ENCODE data around the gene MRPL55. TPM values are rescaled to one million over a fixed set of nuclear protein-coding genes. Genes with fewer than 3 reads are reported as not detected.

The MRPL55 gene
- total RNA-seq, 1 donor, result 44.4 TPM

DNA sequence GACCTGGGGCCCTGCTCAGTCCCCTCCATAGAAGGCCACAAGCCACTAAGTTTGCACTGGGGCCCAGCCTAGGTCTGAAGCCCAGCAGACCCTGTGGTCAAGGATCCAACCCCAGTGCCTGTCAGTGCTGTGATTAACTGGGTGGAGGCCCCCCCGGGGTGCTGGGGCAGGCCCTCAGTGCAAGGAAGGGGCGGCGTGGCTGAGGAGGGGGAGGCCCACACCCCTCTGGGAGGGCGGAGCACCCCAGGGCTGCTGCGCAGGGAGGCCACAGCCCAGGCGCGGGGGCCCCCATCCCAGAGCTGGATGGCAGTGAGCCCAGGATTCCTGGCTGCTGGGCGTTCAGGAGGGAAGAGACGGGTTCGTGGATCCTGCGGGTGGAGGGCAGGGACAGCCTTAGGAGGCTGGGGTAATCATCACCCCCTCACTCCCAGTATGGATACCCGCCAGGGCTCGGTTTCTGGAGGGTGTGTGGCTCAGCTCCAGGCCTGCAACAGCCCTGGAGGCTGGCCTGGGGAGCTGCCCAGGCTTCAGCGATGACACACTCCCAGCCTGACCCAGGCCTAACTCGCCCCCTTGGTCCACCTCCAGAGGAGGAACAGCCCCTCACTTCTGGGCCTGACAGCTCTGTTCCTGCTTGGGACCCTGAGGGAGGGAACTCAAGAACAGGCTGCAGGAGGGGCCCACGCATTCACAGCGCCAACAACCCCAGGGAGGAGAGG lies 41.5 kb upstream of the MRPL55 start:
- H3K27me3 ChIP-seq (ENCODE audit: insufficient read depth, low read length), result no peaks in the 10 kb centered on the region
- no peak overlapping the region for H3K4me3 ChIP-seq (ENCODE audit: low read length)
- H3K9me3 ChIP-seq (ENCODE audit: low read depth, low read length), result no peaks in the 10 kb centered on the region
- no peaks in the 10 kb centered on the region for H3K4me1 ChIP-seq (ENCODE audit: insufficient read depth, low read length)

DNA sequence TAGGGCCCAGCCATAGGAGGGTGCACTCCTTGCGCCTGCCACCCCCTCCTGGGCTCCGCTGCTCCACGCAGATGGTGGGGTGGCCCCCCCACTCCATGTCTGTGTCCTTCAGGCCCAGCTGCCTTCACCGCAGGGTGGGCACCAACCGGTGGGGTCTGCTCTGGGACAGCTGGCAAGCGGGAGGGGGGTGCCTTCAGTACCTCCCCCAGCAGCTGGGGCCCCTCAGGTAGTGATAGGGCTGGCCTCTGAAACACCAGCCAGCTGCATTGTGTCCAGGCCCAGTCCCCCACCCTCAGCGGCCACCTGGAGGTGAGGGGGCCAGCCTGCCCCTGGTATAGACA lies 41.0 kb upstream of the MRPL55 start:
- Histone ChIP-seq H3K4me1 (ENCODE audit: insufficient read depth, low read length) (no peaks in the 10 kb centered on the region), H3K27me3 (ENCODE audit: insufficient read depth, low read length) (no peaks in the 10 kb centered on the region), H3K4me3 (ENCODE audit: low read length) (no peak overlapping the region), H3K9me3 (ENCODE audit: low read depth, low read length) (no peaks in the 10 kb centered on the region)

GRCh38 chr1:228149406-228150119 lies 40.5 kb upstream of the MRPL55 start, which contains the start of gene GJC2:
Gene GJC2, plus strand, starts transcription at chr1:228149930. Its CDS starts 7,829 bp downstream, at chr1:228157759.
- H3K9me3 ChIP-seq (ENCODE audit: low read depth, low read length), result no peaks in the 10 kb centered on the region
- peaks cover under 1% of the 10 kb centered on the region for H3K4me1 ChIP-seq (ENCODE audit: insufficient read depth, low read length)
- no peaks in the 10 kb centered on the region for H3K27me3 ChIP-seq (ENCODE audit: insufficient read depth, low read length)
- H3K4me3 ChIP-seq (ENCODE audit: low read length), result no peak within 1 kb of the TSS

GRCh38 chr1:228148935-228149405 lies 39.9 kb upstream of the MRPL55 start:
- H3K9me3 ChIP-seq (ENCODE audit: low read depth, low read length), result no peaks in the 10 kb centered on the region
- H3K4me3 ChIP-seq (ENCODE audit: low read length), result no peak overlapping the region
- H3K27me3 ChIP-seq (ENCODE audit: insufficient read depth, low read length), result no peaks in the 10 kb centered on the region

GRCh38 chr1:228148196-228148861 lies 39.2 kb upstream of the MRPL55 start:
- Histone ChIP-seq H3K4me1 (ENCODE audit: insufficient read depth, low read length) (peaks cover 12% of the 10 kb centered on the region), H3K27me3 (ENCODE audit: insufficient read depth, low read length) (no peaks in the 10 kb centered on the region), H3K4me3 (ENCODE audit: low read length) (no peak overlapping the region)

More at GRCh38 chr1:228148935-228149405, 39.9 kb upstream of the MRPL55 start:
- peaks cover 7% of the 10 kb centered on the region for H3K4me1 ChIP-seq (ENCODE audit: insufficient read depth, low read length)

GRCh38 chr1:228147768-228148167 lies 38.7 kb upstream of the MRPL55 start:
- H3K27me3 ChIP-seq (ENCODE audit: insufficient read depth, low read length), result no peaks in the 10 kb centered on the region
- no peak overlapping the region for H3K4me3 ChIP-seq (ENCODE audit: low read length)
- peaks cover 17% of the 10 kb centered on the region for H3K4me1 ChIP-seq (ENCODE audit: insufficient read depth, low read length)
- no peaks in the 10 kb centered on the region for H3K9me3 ChIP-seq (ENCODE audit: low read depth, low read length)

More at GRCh38 chr1:228148196-228148861, 39.2 kb upstream of the MRPL55 start:
- no peaks in the 10 kb centered on the region for H3K9me3 ChIP-seq (ENCODE audit: low read depth, low read length)

DNA sequence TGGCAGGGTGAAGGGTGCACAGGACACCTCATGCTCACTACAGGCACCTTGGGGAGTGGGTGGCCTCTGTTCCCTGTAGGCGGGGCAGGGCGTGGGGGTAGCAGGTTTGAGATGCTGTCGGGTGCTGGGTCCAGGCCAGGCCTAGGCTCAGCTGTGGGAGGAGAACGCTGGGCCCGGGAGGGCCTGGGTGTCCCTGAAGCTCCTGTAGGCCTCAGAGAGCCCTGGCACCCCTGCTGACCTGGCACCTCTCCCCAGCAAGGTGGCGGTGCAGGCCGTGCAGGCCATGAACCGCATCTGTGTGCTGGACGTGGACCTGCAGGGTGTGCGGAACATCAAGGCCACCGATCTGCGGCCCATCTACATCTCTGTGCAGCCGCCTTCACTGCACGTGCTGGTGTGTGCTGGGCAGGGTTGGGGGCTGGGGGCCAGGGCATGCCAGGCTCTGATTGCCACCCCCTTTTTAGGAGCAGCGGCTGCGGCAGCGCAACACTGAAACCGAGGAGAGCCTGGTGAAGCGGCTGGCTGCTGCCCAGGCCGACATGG lies 38.1 kb upstream of the MRPL55 start:
- no peaks in the 10 kb centered on the region for H3K9me3 ChIP-seq (ENCODE audit: low read depth, low read length)
- H3K4me3 ChIP-seq (ENCODE audit: low read length), result no peak overlapping the region
- no peaks in the 10 kb centered on the region for H3K27me3 ChIP-seq (ENCODE audit: insufficient read depth, low read length)
- H3K4me1 ChIP-seq (ENCODE audit: insufficient read depth, low read length), result peaks cover 22% of the 10 kb centered on the region

DNA sequence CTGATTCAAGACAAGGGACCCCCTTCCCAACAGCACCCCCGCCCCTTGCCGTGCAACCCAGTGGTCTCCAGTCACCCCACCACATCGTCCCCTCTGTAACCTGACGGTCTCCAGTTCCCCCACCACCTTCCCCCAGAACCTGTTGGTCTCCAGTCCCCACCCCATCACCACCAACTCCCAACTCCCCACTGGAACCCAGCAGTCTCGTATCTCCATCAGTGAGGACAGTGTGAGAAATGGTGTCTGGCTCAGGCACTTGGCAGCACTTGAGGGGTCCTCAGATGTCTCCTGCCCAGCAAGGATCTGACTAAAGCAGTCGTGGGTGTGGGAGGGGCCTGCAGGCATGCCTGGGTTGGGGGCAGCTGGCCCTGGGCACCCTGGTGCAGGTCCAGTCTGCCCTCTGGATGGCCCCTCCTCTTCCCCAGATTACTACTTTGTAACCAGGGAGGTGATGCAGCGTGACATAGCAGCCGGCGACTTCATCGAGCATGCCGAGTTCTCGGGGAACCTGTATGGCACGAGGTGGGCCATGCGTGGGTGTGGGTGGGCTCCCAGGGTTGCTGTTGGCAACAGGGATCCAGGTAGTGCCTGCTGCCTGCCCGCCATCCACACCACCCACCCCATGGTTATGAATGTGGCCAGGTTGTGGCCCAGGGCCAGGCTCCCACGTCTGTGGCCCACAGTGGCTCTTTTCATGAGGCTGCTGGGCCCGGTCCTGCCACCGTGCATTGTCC lies 37.5 kb upstream of the MRPL55 start:
- Histone ChIP-seq H3K27me3 (ENCODE audit: insufficient read depth, low read length) (no peaks in the 10 kb centered on the region), H3K4me3 (ENCODE audit: low read length) (no peak overlapping the region), H3K4me1 (ENCODE audit: insufficient read depth, low read length) (peaks cover 29% of the 10 kb centered on the region), H3K9me3 (ENCODE audit: low read depth, low read length) (no peaks in the 10 kb centered on the region)

DNA sequence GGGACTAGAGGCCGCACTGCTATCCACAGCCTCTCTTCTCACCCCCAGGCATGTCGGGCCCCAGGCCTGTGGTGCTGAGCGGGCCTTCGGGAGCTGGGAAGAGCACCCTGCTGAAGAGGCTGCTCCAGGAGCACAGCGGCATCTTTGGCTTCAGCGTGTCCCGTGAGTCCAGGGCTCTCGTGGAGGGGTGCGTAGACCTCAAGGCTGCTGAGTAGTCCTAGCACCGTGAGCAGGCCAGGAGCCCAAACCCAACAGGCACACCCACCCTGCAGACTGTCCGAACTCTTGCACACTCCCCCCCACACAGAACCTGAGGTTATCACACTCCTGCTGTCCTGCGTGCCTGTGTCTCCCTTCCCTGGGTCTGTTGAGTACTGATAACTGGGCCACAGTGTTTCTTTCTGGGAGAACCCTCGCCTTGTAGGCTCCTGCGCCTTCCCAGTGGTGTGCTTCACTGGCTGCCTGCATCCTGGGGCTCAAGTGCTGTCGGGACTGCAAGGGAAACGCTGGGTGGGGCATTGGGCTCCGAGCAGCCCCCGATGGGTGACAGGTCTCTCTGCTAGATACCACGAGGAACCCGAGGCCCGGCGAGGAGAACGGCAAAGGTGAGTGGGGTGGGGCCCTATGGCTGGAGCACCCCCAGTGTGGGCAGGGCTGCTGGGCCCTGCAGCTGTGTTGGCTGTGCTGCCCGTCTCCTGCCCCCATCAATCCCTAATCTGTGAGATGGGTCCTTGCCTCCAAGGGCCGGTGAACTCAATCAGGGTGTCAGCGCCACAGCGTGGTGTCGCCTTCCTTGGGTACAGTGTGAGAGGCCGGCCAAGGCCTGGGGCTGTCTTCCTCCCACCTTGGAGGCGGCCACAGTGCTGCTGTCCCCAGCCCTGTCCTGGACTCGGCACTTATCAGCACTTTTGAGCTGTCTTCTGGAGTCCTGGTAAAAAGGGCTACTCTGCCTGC lies 36.6 kb upstream of the MRPL55 start:
- H3K27me3 ChIP-seq (ENCODE audit: insufficient read depth, low read length), result no peaks in the 10 kb centered on the region
- peaks cover 37% of the 10 kb centered on the region for H3K4me1 ChIP-seq (ENCODE audit: insufficient read depth, low read length)
- H3K9me3 ChIP-seq (ENCODE audit: low read depth, low read length), result no peaks in the 10 kb centered on the region
- no peak overlapping the region for H3K4me3 ChIP-seq (ENCODE audit: low read length)

- Histone ChIP-seq H3K27me3 (ENCODE audit: insufficient read depth, low read length) (no peaks in the 10 kb centered on the region), H3K4me3 (ENCODE audit: low read length) (no peak overlapping the region), H3K4me1 (ENCODE audit: insufficient read depth, low read length) (peaks cover 37% of the 10 kb centered on the region)
Observed at GRCh38 chr1:228144993-228145343, 35.9 kb upstream of the MRPL55 start.

GRCh38 chr1:228144193-228144992 lies 35.3 kb upstream of the MRPL55 start:
- Histone ChIP-seq H3K4me1 (ENCODE audit: insufficient read depth, low read length) (peaks cover 39% of the 10 kb centered on the region), H3K27me3 (ENCODE audit: insufficient read depth, low read length) (no peaks in the 10 kb centered on the region), H3K9me3 (ENCODE audit: low read depth, low read length) (no peaks in the 10 kb centered on the region), H3K4me3 (ENCODE audit: low read length) (no peak overlapping the region)

More at GRCh38 chr1:228144993-228145343, 35.9 kb upstream of the MRPL55 start:
- no peaks in the 10 kb centered on the region for H3K9me3 ChIP-seq (ENCODE audit: low read depth, low read length)

DNA sequence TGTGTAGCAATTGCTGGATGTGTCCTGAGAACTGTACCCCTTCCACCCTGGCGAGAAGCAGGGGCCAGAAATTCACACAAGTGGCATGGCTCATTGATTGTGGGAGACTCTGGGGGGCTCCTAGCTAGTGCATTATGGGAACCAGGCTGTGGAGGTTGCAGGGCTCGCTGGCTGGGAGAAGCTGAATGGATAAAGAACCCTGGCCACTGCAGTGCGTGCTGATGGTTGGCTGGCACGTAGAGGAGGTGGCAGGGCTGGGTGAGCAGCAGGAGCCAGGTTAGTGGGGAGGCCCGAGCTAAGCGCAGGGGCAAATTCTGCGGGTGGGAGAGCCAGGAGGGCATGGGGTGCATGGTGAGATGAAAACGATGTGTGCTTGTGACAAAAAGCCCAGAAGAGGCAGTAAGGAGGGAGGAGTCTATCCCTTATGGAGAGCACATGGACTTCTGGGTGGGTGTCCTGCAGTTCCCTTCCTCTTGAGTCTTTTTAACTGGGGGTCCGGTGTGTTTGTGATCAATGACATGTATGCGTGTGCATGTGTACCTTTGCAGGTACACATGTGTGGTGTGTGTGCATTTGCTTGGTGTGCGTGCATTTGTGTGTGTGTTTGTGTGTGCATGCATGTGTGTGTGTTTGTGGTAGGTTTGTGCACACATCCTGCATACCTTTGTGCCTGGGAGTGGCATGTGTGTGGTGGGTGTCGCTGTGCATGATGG lies 34.5 kb upstream of the MRPL55 start:
- Histone ChIP-seq H3K4me3 (ENCODE audit: low read length) (no peak overlapping the region), H3K27me3 (ENCODE audit: insufficient read depth, low read length) (no peaks in the 10 kb centered on the region), H3K4me1 (ENCODE audit: insufficient read depth, low read length) (peaks cover 45% of the 10 kb centered on the region), H3K9me3 (ENCODE audit: low read depth, low read length) (no peaks in the 10 kb centered on the region)
